ENCODE results near the gene ARID4A.
"Not testable (repeated sequence)": the region's sequence is repeated elsewhere in the genome, so short reads cannot be mapped to it uniquely, and the experiment has no call there.

Gene ARID4A

DNA sequence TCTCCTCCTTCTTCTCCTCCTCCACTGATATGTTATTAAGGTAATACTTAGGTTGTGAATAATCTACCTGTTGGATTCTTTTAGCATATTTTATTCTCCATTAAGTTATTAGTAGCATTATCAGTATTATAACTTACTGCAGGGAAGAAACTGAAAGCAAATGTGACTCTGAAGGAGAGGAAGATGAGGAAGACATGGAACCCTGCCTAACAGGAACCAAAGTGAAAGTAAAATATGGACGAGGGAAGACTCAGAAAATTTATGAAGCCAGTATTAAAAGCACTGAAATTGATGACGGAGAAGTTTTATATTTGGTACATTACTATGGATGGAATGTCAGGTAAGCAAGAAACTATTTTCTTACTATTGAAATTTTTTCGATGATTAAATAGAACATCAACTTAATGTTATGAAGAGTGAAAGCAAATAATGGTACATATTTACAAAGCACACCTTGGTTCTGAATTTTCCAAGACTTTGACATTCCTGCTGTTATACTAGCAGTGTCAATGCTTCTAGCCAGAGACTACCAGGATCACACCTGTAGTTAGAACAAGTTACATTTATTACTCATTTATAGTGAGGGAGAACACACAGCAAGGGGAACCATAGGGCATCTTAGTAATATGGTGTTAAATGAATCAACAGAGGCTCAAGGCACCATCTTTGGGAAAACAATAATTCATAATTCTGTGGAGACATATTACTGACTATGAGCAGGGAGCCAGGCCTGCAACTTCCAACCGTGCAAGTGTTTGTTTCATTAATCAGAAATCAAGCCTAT is 55.4 kb downstream of the ARID4A start:
- FAIRE-seq (peak; percentile 30), DNase-seq (ENCODE audit: low spot score) (no peak)

DNA sequence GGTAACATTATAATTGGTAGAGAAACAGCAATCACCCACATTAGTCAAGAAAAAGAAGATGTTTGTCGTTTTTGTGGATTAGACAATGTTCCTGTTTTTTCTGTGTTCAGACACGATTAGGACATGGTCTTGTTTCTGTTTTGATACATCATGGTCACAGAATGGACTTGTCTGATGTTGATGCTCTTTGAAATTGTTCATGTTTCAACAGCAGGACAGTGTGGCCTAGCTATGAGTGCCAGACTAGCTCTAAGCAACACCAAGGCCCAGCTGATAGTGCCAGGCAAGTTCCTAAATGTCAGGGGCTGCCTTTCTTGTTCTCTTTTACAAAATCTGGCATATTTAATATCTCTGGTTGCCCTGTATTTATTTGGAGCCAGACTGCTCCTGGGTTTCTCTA is 56.5 kb downstream of the ARID4A start:
- no peak for DNase-seq (ENCODE audit: low spot score)
- no peak for FAIRE-seq

DNA sequence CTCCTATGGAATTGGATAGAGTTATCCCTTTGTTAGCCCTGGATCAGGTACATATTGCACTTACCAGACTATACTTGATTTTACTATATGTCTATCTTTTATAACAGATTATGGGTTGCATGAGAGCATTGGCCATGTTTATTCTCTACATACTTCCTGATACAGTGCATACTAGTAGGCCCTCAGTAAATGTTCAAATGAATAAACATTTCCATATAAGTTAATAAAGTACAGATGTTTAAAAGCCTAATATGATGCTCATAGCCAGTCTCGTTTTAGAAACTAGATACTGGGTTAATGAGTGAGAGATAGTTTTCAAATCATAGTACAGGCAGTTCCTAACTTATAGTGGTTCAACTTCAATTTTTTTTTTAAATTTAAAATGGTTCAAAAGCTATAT is 57.9 kb downstream of the ARID4A start:
- DNase-seq (ENCODE audit: low spot score) (no peak), FAIRE-seq (no peak)

DNA sequence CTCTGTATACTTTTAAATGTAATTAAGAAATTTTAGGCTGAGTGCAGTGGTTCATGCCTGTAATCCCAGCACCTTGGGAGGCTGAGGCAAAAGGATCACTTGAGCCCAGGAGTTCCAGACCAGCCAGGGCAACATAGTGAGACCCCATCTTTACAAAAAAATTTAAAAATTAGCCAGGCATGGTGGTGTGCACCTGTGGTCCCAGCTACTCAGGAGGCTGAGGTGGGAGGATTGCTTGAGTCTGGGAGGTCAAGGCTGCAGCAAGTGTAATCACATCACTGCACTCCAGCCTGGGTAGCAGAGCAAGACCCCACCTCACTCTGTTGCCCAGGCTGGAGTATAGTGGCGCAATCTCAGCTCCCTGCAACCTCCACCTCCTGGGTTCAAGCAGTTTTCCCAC is 63.9 kb downstream of the ARID4A start:
- DNase-seq (ENCODE audit: low spot score); FAIRE-seq: not testable (repeated sequence)

DNA sequence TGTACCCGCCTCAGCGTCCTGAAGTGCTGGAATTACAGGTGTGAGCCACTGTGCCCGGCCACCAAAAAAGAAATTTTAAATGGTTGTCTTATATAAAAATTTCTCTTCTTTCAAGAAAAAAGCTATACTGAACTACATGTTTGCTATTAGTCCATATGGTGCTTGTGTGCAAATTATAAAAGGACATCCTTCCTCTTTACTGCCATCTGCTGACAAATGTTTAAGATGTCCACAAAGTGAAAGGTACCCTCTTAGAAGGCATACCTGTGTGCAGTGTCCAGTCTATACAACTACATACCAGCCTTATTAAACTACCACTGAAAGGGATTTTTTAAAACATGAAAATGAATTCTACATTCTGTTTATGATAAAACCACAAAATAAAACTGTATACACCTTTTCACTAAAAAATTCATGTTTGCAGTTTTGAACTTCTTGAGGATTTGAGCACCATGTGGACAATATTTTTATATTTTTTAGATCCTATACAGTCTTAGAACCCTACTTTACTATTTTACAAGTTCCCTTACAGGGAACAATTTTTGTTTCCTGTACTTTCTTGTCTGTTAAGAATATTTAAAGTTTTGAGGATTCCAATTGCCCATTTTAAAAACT is 64.5 kb downstream of the ARID4A start:
- FAIRE-seq = peak; percentile 82
- peak; percentile 39 for DNase-seq (ENCODE audit: low spot score)

DNA sequence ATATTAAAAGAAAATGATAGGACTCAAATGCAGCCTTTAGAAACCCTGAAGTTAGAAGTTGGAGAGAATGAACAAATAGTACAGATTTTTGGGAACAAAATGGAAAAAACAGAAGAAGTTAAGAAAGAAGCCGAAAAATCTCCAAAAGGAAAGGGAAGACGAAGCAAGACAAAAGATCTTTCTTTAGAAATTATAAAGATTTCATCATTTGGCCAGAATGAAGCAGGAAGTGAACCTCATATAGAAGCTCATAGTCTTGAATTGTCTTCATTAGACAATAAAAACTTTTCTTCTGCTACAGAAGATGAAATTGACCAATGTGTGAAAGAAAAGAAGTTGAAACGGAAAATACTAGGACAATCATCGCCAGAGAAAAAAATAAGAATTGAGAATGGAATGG is 66.0 kb downstream of the ARID4A start:
- FAIRE-seq = no peak

GRCh38 chr14:58367296-58367695 is 68.9 kb downstream of the ARID4A start:
- no peak for FAIRE-seq
- no peak for DNase-seq (ENCODE audit: low spot score)

More for the DNA sequence above, 66.0 kb downstream of the ARID4A start:
- DNase-seq (ENCODE audit: low spot score) = no peak

GRCh38 chr14:58368956-58369355 is 70.6 kb downstream of the ARID4A start:
- DNase-seq (ENCODE audit: low spot score) (no peak), FAIRE-seq (no peak)

- FAIRE-seq = no peak
- DNase-seq (ENCODE audit: low spot score) = no peak
These were observed 78.4 kb downstream of the ARID4A start for GRCh38 chr14:58376791-58377190.

GRCh38 chr14:58390830-58391229 is 92.5 kb downstream of the ARID4A start:
- DNase-seq (ENCODE audit: low spot score) (no peak), FAIRE-seq (peak; percentile 20)

DNA sequence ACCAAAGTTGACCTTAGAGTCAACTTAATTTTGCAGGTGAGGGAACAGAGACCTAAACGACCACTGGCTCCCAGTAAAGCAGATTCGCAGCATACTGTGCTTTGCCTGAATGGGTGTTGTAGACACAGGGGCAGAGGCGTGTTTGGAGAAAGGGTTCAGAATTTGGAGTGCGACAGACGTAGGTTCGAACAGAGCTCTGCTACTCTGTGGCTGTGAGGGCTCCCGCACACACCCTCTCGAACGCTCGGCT is 97.1 kb downstream of the ARID4A start:
- no peak for DNase-seq (ENCODE audit: low spot score)
- FAIRE-seq = no peak

GRCh38 chr14:58395812-58396788 is 97.7 kb downstream of the ARID4A start, which contains the start of gene TOMM20L:
Gene TOMM20L (plus strand): TSS chr14:58395930. CDS start chr14:58395958, 28 bp downstream.
- DNase-seq (ENCODE audit: low spot score) = peak; percentile 96
- FAIRE-seq = peak; percentile 68

DNA sequence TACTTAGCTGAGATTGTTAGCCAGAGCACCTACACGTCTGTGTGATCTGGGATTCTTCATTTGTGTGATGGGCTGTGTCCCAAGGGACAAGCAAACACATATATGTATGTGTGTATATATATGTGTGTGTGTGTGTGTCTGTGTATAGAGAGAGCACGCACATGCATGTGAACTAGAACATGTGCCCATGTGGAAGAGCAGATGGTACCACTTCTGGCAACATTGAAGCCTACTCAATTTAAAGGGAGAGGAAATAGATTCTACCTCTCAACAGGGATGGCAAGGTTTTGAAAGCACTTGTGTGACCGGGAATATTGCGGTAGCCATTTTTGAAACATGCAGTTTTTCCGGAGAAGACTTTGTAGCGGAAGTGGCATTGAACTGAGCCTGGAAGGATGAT is 98.8 kb downstream of the ARID4A start:
- FAIRE-seq (peak; percentile 27), DNase-seq (ENCODE audit: low spot score) (no peak)

- DNase-seq (ENCODE audit: low spot score) = no peak
- no peak for FAIRE-seq
These were observed 100.1 kb downstream of the ARID4A start for GRCh38 chr14:58398495-58398894.

DNA sequence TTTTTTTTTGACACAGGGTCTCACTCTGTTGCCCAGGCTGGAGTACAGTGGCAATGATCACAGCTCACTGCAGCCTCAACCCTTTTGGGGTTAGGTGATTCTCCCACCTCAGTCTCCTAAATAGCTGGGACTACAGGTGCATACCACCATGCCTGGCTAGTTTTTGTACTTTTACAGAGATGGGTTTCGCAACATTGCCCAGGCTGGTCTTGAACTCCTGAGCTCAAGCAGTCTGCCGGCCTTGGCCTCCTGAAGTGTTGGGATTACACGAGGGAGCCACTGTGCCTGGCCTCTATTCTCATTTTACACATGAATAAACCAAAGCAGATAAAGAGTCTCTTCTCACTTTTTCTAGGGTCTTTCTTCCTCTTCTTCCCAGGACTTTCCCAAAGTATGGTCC is 100.5 kb downstream of the ARID4A start:
- FAIRE-seq (no peak), DNase-seq (ENCODE audit: low spot score) (no peak)

DNA sequence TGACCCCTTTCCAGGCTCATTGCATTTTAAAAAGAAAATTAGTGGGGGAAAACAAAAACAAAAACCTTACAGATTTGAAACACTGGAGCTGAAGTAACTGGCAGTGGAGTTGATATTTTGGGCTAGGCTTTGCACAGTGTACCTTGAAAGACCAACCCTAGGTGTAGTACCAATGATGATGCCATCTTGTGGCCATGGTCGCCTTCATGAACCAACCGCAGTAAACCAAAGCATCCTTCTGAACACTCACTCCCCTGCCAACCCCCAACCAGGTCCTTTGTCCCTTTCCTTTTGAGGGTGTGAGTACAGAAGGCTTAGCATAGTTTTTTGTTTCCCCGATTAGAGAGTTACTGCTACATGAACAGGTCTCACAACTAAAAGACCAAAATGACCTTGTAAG is 103.2 kb downstream of the ARID4A start:
- FAIRE-seq (peak; percentile 50), DNase-seq (ENCODE audit: low spot score) (peak; percentile 43)

GRCh38 chr14:58408681-58409215 is 110.4 kb downstream of the ARID4A start:
- FAIRE-seq = no peak

GRCh38 chr14:58414845-58415244 is 116.5 kb downstream of the ARID4A start:
- FAIRE-seq (peak; percentile 82), DNase-seq (ENCODE audit: low spot score) (no peak)

More at GRCh38 chr14:58408681-58409215, 110.4 kb downstream of the ARID4A start:
- no peak for DNase-seq (ENCODE audit: low spot score)

GRCh38 chr14:58415636-58416547 is 117.5 kb downstream of the ARID4A start:
- FAIRE-seq (no peak), DNase-seq (ENCODE audit: low spot score) (no peak)

DNA sequence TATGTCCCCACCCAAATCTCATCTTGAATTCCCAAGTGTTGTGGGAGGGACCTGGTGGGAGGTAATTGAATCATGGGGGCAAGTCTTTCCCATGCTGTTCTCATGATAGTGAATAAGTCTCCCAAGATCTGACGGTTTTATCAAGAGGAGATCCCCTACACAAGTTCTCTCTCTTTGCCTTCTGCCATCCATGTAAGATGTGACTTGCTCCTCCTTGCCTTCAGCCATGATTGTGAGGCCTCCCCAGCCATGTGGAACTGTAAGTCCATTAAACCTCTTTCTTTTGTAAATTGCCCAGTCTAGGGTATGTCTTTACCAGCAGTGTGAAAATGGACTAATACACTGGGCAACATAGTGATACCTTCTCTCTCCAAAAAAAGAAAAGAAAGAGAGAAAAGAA is 118.6 kb downstream of the ARID4A start:
- not testable (repeated sequence) for FAIRE-seq; DNase-seq (ENCODE audit: low spot score)

Data from urothelium cell line (cell line).